ENCODE measurements around the gene KRT4. TPM values are rescaled to one million over a fixed set of nuclear protein-coding genes. Genes with fewer than 3 reads are reported as not detected.

The KRT4 gene
- total and polyA plus RNA-seq, 5 donors from 2014 or later, result not detected

- Mint-ChIP-seq H3K4me1 (peaks cover 0 to 10% (median 0%) of the 10 kb centered on the region in 4 donors), H3K27me3 (peaks cover 33% of the 10 kb centered on the region), H3K4me3 (no peak overlapping the region), H3K36me3 (no peaks in the 10 kb centered on the region), H3K9me3 (peaks cover 0 to 3% (median 0%) of the 10 kb centered on the region in 7 donors), H3K27ac (no peak overlapping the region)
- Histone ChIP-seq H3K4me3 (ENCODE audit: low read depth, low read length) (no peak overlapping the region), H3K27me3 (ENCODE audit: control insufficient read depth, insufficient read depth, low read length) (no peaks in the 10 kb centered on the region), H3K9me3 (ENCODE audit: control insufficient read depth in 2 of 2, low read length in 2 of 2) (no peaks in the 10 kb centered on the region), H3K4me1 (ENCODE audit: control insufficient read depth, insufficient read depth, low read length, poor library complexity, severe bottlenecking) (no peaks in the 10 kb centered on the region), H3K27ac (ENCODE audit: insufficient read depth, low read length, poor library complexity, severe bottlenecking) (no peak overlapping the region), H3K36me3 (ENCODE audit: control insufficient read depth, insufficient read depth, low read length) (no peaks in the 10 kb centered on the region)
- DNase-seq (no peak), ATAC-seq (ENCODE audit: low read depth in 2 of 2) (no peak)
Observed at GRCh38 chr12:52788192-52788875, 25.6 kb downstream of the KRT4 start.

GRCh38 chr12:52787324-52788191 lies 26.4 kb downstream of the KRT4 start:
- H3K4me1 Mint-ChIP-seq, result peaks cover 0 to 10% (median 0%) of the 10 kb centered on the region in 4 donors
- H3K9me3 Mint-ChIP-seq, result peaks cover 0 to 3% (median 0%) of the 10 kb centered on the region in 7 donors
- H3K27me3 Mint-ChIP-seq, result peaks cover 33% of the 10 kb centered on the region
- no peak overlapping the region for H3K4me3 ChIP-seq (ENCODE audit: low read depth, low read length)
- H3K9me3 ChIP-seq (ENCODE audit: control insufficient read depth in 2 of 2, low read length in 2 of 2), result no peaks in the 10 kb centered on the region
- H3K36me3 ChIP-seq (ENCODE audit: control insufficient read depth, insufficient read depth, low read length), result no peaks in the 10 kb centered on the region
- H3K4me3 Mint-ChIP-seq, result no peak overlapping the region
- ATAC-seq (ENCODE audit: low read depth in 2 of 2) (no peak), DNase-seq (no peak)
- H3K27ac Mint-ChIP-seq, result no peak overlapping the region
- H3K4me1 ChIP-seq (ENCODE audit: control insufficient read depth, insufficient read depth, low read length, poor library complexity, severe bottlenecking), result no peaks in the 10 kb centered on the region
- H3K27ac ChIP-seq (ENCODE audit: insufficient read depth, low read length, poor library complexity, severe bottlenecking), result no peak overlapping the region
- no peaks in the 10 kb centered on the region for H3K36me3 Mint-ChIP-seq
- no peaks in the 10 kb centered on the region for H3K27me3 ChIP-seq (ENCODE audit: control insufficient read depth, insufficient read depth, low read length)

- DNase-seq, result no peak
- Mint-ChIP-seq H3K27me3 (peaks cover 32% of the 10 kb centered on the region), H3K4me1 (peaks cover 0 to 10% (median 0%) of the 10 kb centered on the region in 4 donors), H3K27ac (no peak overlapping the region), H3K36me3 (no peaks in the 10 kb centered on the region), H3K9me3 (peaks cover 0 to 3% (median 0%) of the 10 kb centered on the region in 7 donors), H3K4me3 (no peak overlapping the region)
- no peaks in the 10 kb centered on the region for H3K36me3 ChIP-seq (ENCODE audit: control insufficient read depth, insufficient read depth, low read length)
- no peaks in the 10 kb centered on the region for H3K9me3 ChIP-seq (ENCODE audit: control insufficient read depth in 2 of 2, low read length in 2 of 2)
- no peak overlapping the region for H3K27ac ChIP-seq (ENCODE audit: insufficient read depth, low read length, poor library complexity, severe bottlenecking)
- peaks cover 3% of the 10 kb centered on the region for H3K27me3 ChIP-seq (ENCODE audit: control insufficient read depth, insufficient read depth, low read length)
- H3K4me3 ChIP-seq (ENCODE audit: low read depth, low read length), result no peak overlapping the region
- H3K4me1 ChIP-seq (ENCODE audit: control insufficient read depth, insufficient read depth, low read length, poor library complexity, severe bottlenecking), result no peaks in the 10 kb centered on the region
- ATAC-seq (ENCODE audit: low read depth in 2 of 2), result no peak
Observed at GRCh38 chr12:52784909-52785308, 29.0 kb downstream of the KRT4 start.

- DNase-seq, result no peak
- ATAC-seq (ENCODE audit: low read depth in 2 of 2), result no peak
- no peaks in the 10 kb centered on the region for H3K36me3 ChIP-seq (ENCODE audit: control insufficient read depth, insufficient read depth, low read length)
- no peaks in the 10 kb centered on the region for H3K4me1 ChIP-seq (ENCODE audit: control insufficient read depth, insufficient read depth, low read length, poor library complexity, severe bottlenecking)
- H3K27ac ChIP-seq (ENCODE audit: insufficient read depth, low read length, poor library complexity, severe bottlenecking), result no peak overlapping the region
- H3K4me1 Mint-ChIP-seq, result no peaks in the 10 kb centered on the region
- H3K27me3 ChIP-seq (ENCODE audit: control insufficient read depth, insufficient read depth, low read length), result peaks cover 3% of the 10 kb centered on the region
- peaks cover 23% of the 10 kb centered on the region for H3K27me3 Mint-ChIP-seq
- H3K4me3 Mint-ChIP-seq, result no peak overlapping the region
- H3K36me3 Mint-ChIP-seq, result no peaks in the 10 kb centered on the region
- H3K4me3 ChIP-seq (ENCODE audit: low read depth, low read length), result no peak overlapping the region
- H3K9me3 ChIP-seq (ENCODE audit: control insufficient read depth in 2 of 2, low read length in 2 of 2), result no peaks in the 10 kb centered on the region
- no peak overlapping the region for H3K27ac Mint-ChIP-seq
- H3K9me3 Mint-ChIP-seq, result peaks cover 0 to 3% (median 0%) of the 10 kb centered on the region in 7 donors
Observed at GRCh38 chr12:52783563-52784316, 30.2 kb downstream of the KRT4 start.

GRCh38 chr12:52782502-52782901 lies 31.4 kb downstream of the KRT4 start:
- ATAC-seq (ENCODE audit: low read depth in 2 of 2), result no peak
- Histone ChIP-seq H3K27me3 (ENCODE audit: control insufficient read depth, insufficient read depth, low read length) (peaks cover 3% of the 10 kb centered on the region), H3K4me3 (ENCODE audit: low read depth, low read length) (no peak overlapping the region), H3K36me3 (ENCODE audit: control insufficient read depth, insufficient read depth, low read length) (no peaks in the 10 kb centered on the region), H3K9me3 (ENCODE audit: control insufficient read depth in 2 of 2, low read length in 2 of 2) (no peaks in the 10 kb centered on the region), H3K4me1 (ENCODE audit: control insufficient read depth, insufficient read depth, low read length, poor library complexity, severe bottlenecking) (no peaks in the 10 kb centered on the region), H3K27ac (ENCODE audit: insufficient read depth, low read length, poor library complexity, severe bottlenecking) (no peak overlapping the region)
- no peak for DNase-seq
- Mint-ChIP-seq H3K27ac (no peak overlapping the region), H3K4me1 (no peaks in the 10 kb centered on the region), H3K9me3 (peaks cover 0 to 3% (median 0%) of the 10 kb centered on the region in 7 donors), H3K36me3 (no peaks in the 10 kb centered on the region), H3K27me3 (peaks cover 27% of the 10 kb centered on the region), H3K4me3 (no peak overlapping the region)

- no peak for ATAC-seq (ENCODE audit: low read depth in 2 of 2)
- Mint-ChIP-seq H3K4me1 (no peaks in the 10 kb centered on the region), H3K36me3 (no peaks in the 10 kb centered on the region), H3K27ac (peak overlapping the region in 1 of 3 donors; percentile 6), H3K4me3 (no peak overlapping the region), H3K27me3 (peaks cover 27% of the 10 kb centered on the region), H3K9me3 (peaks cover 0 to 3% (median 0%) of the 10 kb centered on the region in 7 donors)
- H3K36me3 ChIP-seq (ENCODE audit: control insufficient read depth, insufficient read depth, low read length), result no peaks in the 10 kb centered on the region
- H3K9me3 ChIP-seq (ENCODE audit: control insufficient read depth in 2 of 2, low read length in 2 of 2), result no peaks in the 10 kb centered on the region
- H3K27me3 ChIP-seq (ENCODE audit: control insufficient read depth, insufficient read depth, low read length), result peaks cover 3% of the 10 kb centered on the region
- no peak overlapping the region for H3K27ac ChIP-seq (ENCODE audit: insufficient read depth, low read length, poor library complexity, severe bottlenecking)
- DNase-seq, result no peak
- no peak overlapping the region for H3K4me3 ChIP-seq (ENCODE audit: low read depth, low read length)
- no peaks in the 10 kb centered on the region for H3K4me1 ChIP-seq (ENCODE audit: control insufficient read depth, insufficient read depth, low read length, poor library complexity, severe bottlenecking)
Observed at GRCh38 chr12:52781399-52782082, 32.4 kb downstream of the KRT4 start.

GRCh38 chr12:52779914-52780313 lies 34.0 kb downstream of the KRT4 start:
- Histone ChIP-seq H3K4me1 (ENCODE audit: control insufficient read depth, insufficient read depth, low read length, poor library complexity, severe bottlenecking) (no peaks in the 10 kb centered on the region), H3K9me3 (ENCODE audit: control insufficient read depth in 2 of 2, low read length in 2 of 2) (no peaks in the 10 kb centered on the region), H3K4me3 (ENCODE audit: low read depth, low read length) (no peak overlapping the region), H3K27me3 (ENCODE audit: control insufficient read depth, insufficient read depth, low read length) (peaks cover 3% of the 10 kb centered on the region), H3K36me3 (ENCODE audit: control insufficient read depth, insufficient read depth, low read length) (no peaks in the 10 kb centered on the region), H3K27ac (ENCODE audit: insufficient read depth, low read length, poor library complexity, severe bottlenecking) (no peak overlapping the region)
- H3K27me3 Mint-ChIP-seq, result peaks cover 24% of the 10 kb centered on the region
- H3K4me1 Mint-ChIP-seq, result no peaks in the 10 kb centered on the region
- ATAC-seq (ENCODE audit: low read depth in 2 of 2) (no peak), DNase-seq (no peak)
- no peaks in the 10 kb centered on the region for H3K36me3 Mint-ChIP-seq
- no peak overlapping the region for H3K4me3 Mint-ChIP-seq
- H3K9me3 Mint-ChIP-seq, result peaks cover 0 to 2% (median 0%) of the 10 kb centered on the region in 7 donors
- no peak overlapping the region for H3K27ac Mint-ChIP-seq

All from CD4-positive, CD25-positive, alpha-beta regulatory T cell (primary cell).